Endodermal cell (in vitro differentiated cells): ENCODE measurements around the gene CAPNS1. TPM values are rescaled to one million over a fixed set of nuclear protein-coding genes. Genes with fewer than 3 reads are reported as not detected.

Experiments
- DNase-seq: peaks from one replicate; pipeline ENCODE4 v3.0.0-alpha.2; 2017
- H3K27ac ChIP-seq: 2 replicates; pipeline ENCODE4 v1.5.1; 2013; ENCODE audit warnings: mild to moderate bottlenecking, low read depth, low read length, moderate library complexity
- H3K27me3 ChIP-seq: 2 replicates; pipeline ENCODE4 v1.6.1; 2013; ENCODE audit warnings: mild to moderate bottlenecking, low read length, moderate library complexity; ENCODE audit not compliant: insufficient read depth, control insufficient read depth, poor library complexity, severe bottlenecking
- H3K36me3 ChIP-seq: 2 replicates; pipeline ENCODE4 v1.7.0; 2013; ENCODE audit warnings: mild to moderate bottlenecking, low read length, moderate library complexity; ENCODE audit not compliant: control insufficient read depth, insufficient read depth
- H3K4me1 ChIP-seq: one replicate; pipeline ENCODE4 v1.7.0; 2013; ENCODE audit warnings: low read length; ENCODE audit not compliant: control insufficient read depth, insufficient read depth
- H3K4me3 ChIP-seq: 2 replicates; pipeline ENCODE4 v1.5.1; 2013; ENCODE audit warnings: mild to moderate bottlenecking, low read length, moderate library complexity
- H3K9ac ChIP-seq: 2 replicates; pipeline ENCODE4 v1.6.1; 2013; ENCODE audit warnings: mild to moderate bottlenecking, low read length, moderate library complexity; ENCODE audit not compliant: poor library complexity, severe bottlenecking; ENCODE audit errors: extremely low read depth
- H3K9me3 ChIP-seq: 2 replicates; pipeline ENCODE4 v1.6.1; 2013; ENCODE audit warnings: mild to moderate bottlenecking, low read length, moderate library complexity; ENCODE audit not compliant: control insufficient read depth
- H3K27ac Mint-ChIP-seq: 2 replicates; pipeline ENCODE4 v1.8.0; 2020; ENCODE audit warnings: mixed read lengths
- H3K27me3 Mint-ChIP-seq: 2 replicates; pipeline ENCODE4 v1.8.0; 2021; ENCODE audit warnings: mild to moderate bottlenecking, mixed read lengths; ENCODE audit not compliant: insufficient read depth
- H3K36me3 Mint-ChIP-seq: 2 replicates; pipeline ENCODE4 v1.8.0; 2020; ENCODE audit warnings: low read depth, mixed read lengths
- H3K4me1 Mint-ChIP-seq: 2 replicates; pipeline ENCODE4 v1.8.0; 2020; ENCODE audit warnings: mixed read lengths
- H3K4me3 Mint-ChIP-seq: 2 replicates; pipeline ENCODE4 v1.8.0; 2020; ENCODE audit warnings: mild to moderate bottlenecking, moderate library complexity, mixed read lengths
- H3K9me3 Mint-ChIP-seq: 2 replicates; pipeline ENCODE4 v1.8.0; 2020; ENCODE audit warnings: mild to moderate bottlenecking, mixed read lengths
- WGBS, 2 experiments: methylation state at CpG; one replicate each; pipeline versions ENCODE4 v1.1.5 to v1.1.7; 2013; ENCODE audit warnings: missing lambda C conversion rate in 2 of 2, mixed read lengths in 1 of 2; ENCODE audit not compliant: insufficient coverage in 1 of 2, insufficient read length in 1 of 2; 5-methylcytosine and 5-hydroxymethylcytosine counted together
- total RNA-seq, 2 donors: library from RNA; stranded (reverse); fragmentation: NEBNext Ultra II Directional in 1 of 2; extraction: Animal tissue kit (Norgen Biotek cat#: 25700) in 1 of 2; gene quantifications; 2 replicates in 1 of 2; 3 replicates in 1 of 2; pipeline ENCODE4 v1.2.1, GENCODE V29; 2021
- TF ChIP-seq, protein P1 (sequence below): fragments of 200-600 bp; sonication (generic); conservative IDR thresholded peaks from 2 replicates; pipeline ENCODE4 v1.5.0; 2021; ENCODE audit warnings: antibody characterized with exemption, mild to moderate bottlenecking

The CAPNS1 gene
- total RNA-seq, 2 donors from 2014 or later = 633 to 714 TPM

DNA sequence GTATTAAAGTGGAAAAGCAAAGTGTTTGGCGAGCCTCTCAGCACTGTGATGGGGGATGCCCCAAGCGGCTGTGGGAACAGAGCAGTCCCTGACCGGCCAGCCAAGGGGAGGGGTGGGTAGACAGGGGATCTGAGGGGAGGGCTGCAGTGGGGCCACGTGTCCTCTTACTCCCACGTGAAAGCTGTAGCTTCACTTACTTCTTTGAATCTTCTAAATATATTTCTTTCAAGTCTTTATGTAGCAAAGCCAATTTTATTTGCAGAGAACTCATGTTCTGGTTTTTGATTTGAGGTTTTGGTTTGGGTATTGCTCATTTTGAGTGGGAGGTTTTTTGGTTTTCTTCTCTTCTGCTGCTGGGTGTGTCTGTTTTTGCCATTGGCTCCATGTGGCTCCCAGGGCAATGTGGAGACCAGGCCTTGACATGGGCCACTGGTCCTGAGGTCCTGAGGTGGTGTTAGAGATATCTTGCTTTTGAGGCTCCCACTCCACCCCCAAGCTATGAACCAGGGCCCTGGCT is 46.7 kb upstream of the CAPNS1 start:
- H3K27me3 Mint-ChIP-seq = no peaks in the 10 kb centered on the region
- no peak overlapping the region for H3K4me3 ChIP-seq
- peaks cover 57% of the 10 kb centered on the region for H3K36me3 ChIP-seq
- H3K9ac ChIP-seq = no peak overlapping the region
- no peak overlapping the region for H3K4me3 Mint-ChIP-seq
- WGBS, 2 experiments = 84 to 100% methylated on average over 2 to 4 of the region's 5 CpGs
- H3K27ac ChIP-seq = no peak overlapping the region
- TF ChIP-seq, protein P1, sequence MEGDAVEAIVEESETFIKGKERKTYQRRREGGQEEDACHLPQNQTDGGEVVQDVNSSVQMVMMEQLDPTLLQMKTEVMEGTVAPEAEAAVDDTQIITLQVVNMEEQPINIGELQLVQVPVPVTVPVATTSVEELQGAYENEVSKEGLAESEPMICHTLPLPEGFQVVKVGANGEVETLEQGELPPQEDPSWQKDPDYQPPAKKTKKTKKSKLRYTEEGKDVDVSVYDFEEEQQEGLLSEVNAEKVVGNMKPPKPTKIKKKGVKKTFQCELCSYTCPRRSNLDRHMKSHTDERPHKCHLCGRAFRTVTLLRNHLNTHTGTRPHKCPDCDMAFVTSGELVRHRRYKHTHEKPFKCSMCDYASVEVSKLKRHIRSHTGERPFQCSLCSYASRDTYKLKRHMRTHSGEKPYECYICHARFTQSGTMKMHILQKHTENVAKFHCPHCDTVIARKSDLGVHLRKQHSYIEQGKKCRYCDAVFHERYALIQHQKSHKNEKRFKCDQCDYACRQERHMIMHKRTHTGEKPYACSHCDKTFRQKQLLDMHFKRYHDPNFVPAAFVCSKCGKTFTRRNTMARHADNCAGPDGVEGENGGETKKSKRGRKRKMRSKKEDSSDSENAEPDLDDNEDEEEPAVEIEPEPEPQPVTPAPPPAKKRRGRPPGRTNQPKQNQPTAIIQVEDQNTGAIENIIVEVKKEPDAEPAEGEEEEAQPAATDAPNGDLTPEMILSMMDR = no peak
- H3K9me3 Mint-ChIP-seq = no peaks in the 10 kb centered on the region
- no peaks in the 10 kb centered on the region for H3K27me3 ChIP-seq
- H3K36me3 Mint-ChIP-seq = peaks cover 50% of the 10 kb centered on the region
- no peaks in the 10 kb centered on the region for H3K9me3 ChIP-seq
- H3K4me1 Mint-ChIP-seq = no peaks in the 10 kb centered on the region
- DNase-seq = no peak
- no peaks in the 10 kb centered on the region for H3K4me1 ChIP-seq
- H3K27ac Mint-ChIP-seq = no peak overlapping the region

DNA sequence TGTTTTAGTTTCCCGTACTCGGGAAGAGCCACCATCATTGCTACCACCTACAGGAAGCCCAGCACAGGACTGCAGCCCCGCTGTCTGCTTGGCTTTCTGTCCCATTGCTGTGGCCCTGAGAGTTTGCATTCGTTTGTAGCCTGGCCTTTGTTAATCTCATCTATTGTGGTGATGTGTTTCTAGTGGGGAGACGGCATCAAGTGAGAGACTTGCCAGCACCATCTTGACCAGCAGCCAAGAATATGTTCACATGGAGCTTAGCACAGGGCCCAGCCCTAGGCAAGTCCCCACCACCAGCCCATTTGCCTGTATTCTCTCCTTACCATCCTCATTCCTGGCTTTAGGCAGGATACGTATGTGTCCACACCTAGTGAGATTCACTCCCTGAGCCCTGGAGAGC is 46.2 kb upstream of the CAPNS1 start:
- no peak overlapping the region for H3K27ac Mint-ChIP-seq

DNA sequence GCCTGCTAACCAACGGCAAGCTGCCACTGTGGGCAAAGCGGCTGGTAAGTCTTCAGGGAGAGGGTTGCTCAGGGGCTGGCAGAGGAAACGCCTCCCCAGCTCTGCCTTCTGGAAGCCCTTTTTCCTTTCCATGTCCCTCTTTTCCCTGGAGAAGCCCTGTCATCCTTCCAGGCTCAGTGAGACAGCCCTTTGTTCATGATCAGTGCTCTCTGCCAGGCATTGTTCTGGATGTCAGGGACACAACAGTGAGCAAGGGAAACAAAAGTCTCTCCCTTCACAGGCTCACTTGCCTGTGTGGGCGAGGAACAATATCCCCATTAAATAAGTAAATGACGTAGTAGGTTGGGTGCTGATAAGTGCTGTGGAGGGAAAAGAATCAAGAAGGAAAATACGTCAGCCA is 42.8 kb upstream of the CAPNS1 start:
- H3K4me1 Mint-ChIP-seq = no peaks in the 10 kb centered on the region
- no peak overlapping the region for H3K4me3 ChIP-seq
- no peak overlapping the region for H3K9ac ChIP-seq
- no peaks in the 10 kb centered on the region for H3K27me3 ChIP-seq
- peaks cover 39% of the 10 kb centered on the region for H3K36me3 ChIP-seq
- TF ChIP-seq, protein P1 = no peak
- H3K27me3 Mint-ChIP-seq = no peaks in the 10 kb centered on the region
- DNase-seq = no peak
- 74 to 90% methylated on average over 2 to 6 of the region's 6 CpGs for WGBS, 2 experiments
- peak overlapping the region; percentile 81 for H3K27ac ChIP-seq
- no peaks in the 10 kb centered on the region for H3K4me1 ChIP-seq
- peak overlapping the region; percentile 24 for H3K27ac Mint-ChIP-seq
- no peaks in the 10 kb centered on the region for H3K9me3 Mint-ChIP-seq
- no peaks in the 10 kb centered on the region for H3K9me3 ChIP-seq
- H3K4me3 Mint-ChIP-seq = no peak overlapping the region
- H3K36me3 Mint-ChIP-seq = peaks cover 48% of the 10 kb centered on the region

More for the DNA sequence above, 46.2 kb upstream of the CAPNS1 start:
- Histone ChIP-seq H3K4me3 (no peak overlapping the region), H3K36me3 (peaks cover 58% of the 10 kb centered on the region), H3K9me3 (no peaks in the 10 kb centered on the region), H3K27ac (no peak overlapping the region), H3K27me3 (no peaks in the 10 kb centered on the region), H3K4me1 (no peaks in the 10 kb centered on the region), H3K9ac (no peak overlapping the region)
- 86 to 100% methylated on average over 1 to 6 of the region's 6 CpGs for WGBS, 2 experiments
- no peaks in the 10 kb centered on the region for H3K9me3 Mint-ChIP-seq
- H3K4me3 Mint-ChIP-seq = no peak overlapping the region
- H3K4me1 Mint-ChIP-seq = no peaks in the 10 kb centered on the region
- no peaks in the 10 kb centered on the region for H3K27me3 Mint-ChIP-seq
- peaks cover 51% of the 10 kb centered on the region for H3K36me3 Mint-ChIP-seq
- no peak for DNase-seq
- TF ChIP-seq, protein P1 = no peak
